Natural killer cell (primary cell): Measurements from ENCODE around the gene BCAS1. TPM values are rescaled to one million over a fixed set of nuclear protein-coding genes. Genes with fewer than 3 reads are reported as not detected.
A peak's percentile ranks its signal among the peaks of the same experiment; 100 is the strongest.

ENCODE experiments used
- ATAC-seq, 3 donors: fragments of 150-1000 bp in 2 of 3; fragments of 200-7000 bp in 1 of 3; cut with Tn5 transposase; 1 replicate in 1 of 3; 2 replicates in 2 of 3; pipeline ENCODE4 v1.10.0; 2021; ENCODE audit warnings: mild to moderate bottlenecking in 2 of 3, moderate library complexity in 2 of 3
- DNase-seq, 2 donors: peaks; one replicate each; pipeline versions ENCODE4 v3.0.0 to v3.0.0-alpha.2; 2013 to 2021; ENCODE audit warnings: mixed read lengths in 1 of 2
- H3K27ac ChIP-seq: one replicate; pipeline ENCODE4 v1.5.1; 2013; ENCODE audit warnings: mild to moderate bottlenecking, low read length
- H3K27me3 ChIP-seq: one replicate; pipeline ENCODE4 v1.6.1; 2013; ENCODE audit warnings: low read length; ENCODE audit not compliant: control insufficient read depth, insufficient read depth
- H3K36me3 ChIP-seq: one replicate; pipeline ENCODE4 v1.6.1; 2013; ENCODE audit warnings: low read length; ENCODE audit not compliant: control insufficient read depth, insufficient read depth
- H3K4me1 ChIP-seq: one replicate; pipeline ENCODE4 v1.6.1; 2013; ENCODE audit warnings: low read length; ENCODE audit not compliant: control insufficient read depth, insufficient read depth
- H3K4me3 ChIP-seq: one replicate; pipeline ENCODE4 v1.5.1; 2013; ENCODE audit warnings: low read length
- H3K9me3 ChIP-seq: one replicate; pipeline ENCODE4 v1.6.1; 2013; ENCODE audit warnings: low read length; ENCODE audit not compliant: control insufficient read depth, insufficient read depth
- H3K27ac Mint-ChIP-seq, 2 donors: one replicate each; pipeline ENCODE4 v1.8.0; 2022; ENCODE audit warnings: mild to moderate bottlenecking in 2 of 2, mixed read lengths in 2 of 2, moderate library complexity in 1 of 2
- H3K27me3 Mint-ChIP-seq, 2 donors: one replicate each; pipeline ENCODE4 v1.8.0; 2022; ENCODE audit warnings: low read depth in 2 of 2, mixed read lengths in 2 of 2
- H3K36me3 Mint-ChIP-seq: one replicate; pipeline ENCODE4 v1.8.0; 2022; ENCODE audit warnings: mixed read lengths
- H3K4me1 Mint-ChIP-seq, 2 donors: one replicate each; pipeline ENCODE4 v1.8.0; 2022; ENCODE audit warnings: mixed read lengths in 2 of 2
- H3K4me3 Mint-ChIP-seq: one replicate; pipeline ENCODE4 v1.8.0; 2022; ENCODE audit warnings: mild to moderate bottlenecking, moderate library complexity, mixed read lengths
- H3K9me3 Mint-ChIP-seq, 2 donors: one replicate each; pipeline ENCODE4 v1.8.0; 2022; ENCODE audit warnings: mixed read lengths in 2 of 2
- CTCF ChIP-seq: fragments of 200-600 bp; IDR thresholded peaks from one replicate; pipeline ENCODE4 v1.8.0; 2022; ENCODE audit warnings: antibody characterized with exemption
- WGBS: methylation state at CpG from one replicate; pipeline ENCODE4 v1.1.7; 2013; ENCODE audit warnings: missing lambda C conversion rate; ENCODE audit not compliant: insufficient coverage; 5-methylcytosine and 5-hydroxymethylcytosine counted together
- intact Hi-C: fragments of 100-400 bp; cut with micrococcal nuclease; formaldehyde crosslinking; loops from one replicate; pipeline ENCODE4 v1.14.2; 2022
- total RNA-seq, 4 donors: library from RNA; stranded (reverse); fragments of 120-200 nt in 1 of 4; gene quantifications; one replicate each; pipeline versions ENCODE4 v1.2.3 to v1.2.4, GENCODE V29; 2013 to 2022

The BCAS1 gene
- total RNA-seq, 3 donors from 2014 or later (not counting 1 experiment from before 2014, with no cell fraction given) = 0.31 to 1.2 (median 0.68) TPM

GRCh38 chr20:54105653-54106052 is 35.3 kb upstream of the BCAS1 start:
- H3K27ac ChIP-seq = no peak overlapping the region
- H3K4me3 Mint-ChIP-seq = no peak overlapping the region
- no peak overlapping the region for H3K27ac Mint-ChIP-seq
- H3K4me1 Mint-ChIP-seq = peaks cover 0 to 4% of the 10 kb centered on the region in 2 donors
- WGBS = 94% methylated on average over 3 of the region's 4 CpGs
- H3K27me3 Mint-ChIP-seq = peaks cover 0 to 9% of the 10 kb centered on the region in 2 donors
- H3K4me1 ChIP-seq = no peaks in the 10 kb centered on the region
- no peaks in the 10 kb centered on the region for H3K36me3 Mint-ChIP-seq
- no peak for ATAC-seq
- H3K4me3 ChIP-seq = no peak overlapping the region
- H3K27me3 ChIP-seq = no peaks in the 10 kb centered on the region
- no peaks in the 10 kb centered on the region for H3K9me3 Mint-ChIP-seq
- intact Hi-C loops = no loop called here
- no peak for TF ChIP-seq CTCF
- H3K36me3 ChIP-seq = no peaks in the 10 kb centered on the region
- H3K9me3 ChIP-seq = no peaks in the 10 kb centered on the region
- no peak for DNase-seq

- no peaks in the 10 kb centered on the region for H3K4me1 ChIP-seq
- no peaks in the 10 kb centered on the region for H3K36me3 ChIP-seq
- no peak overlapping the region for H3K27ac ChIP-seq
- no peak for TF ChIP-seq CTCF
- Mint-ChIP-seq H3K4me1 (peaks cover 0 to 4% of the 10 kb centered on the region in 2 donors), H3K9me3 (no peaks in the 10 kb centered on the region), H3K27me3 (peaks cover 0 to 9% of the 10 kb centered on the region in 2 donors), H3K36me3 (no peaks in the 10 kb centered on the region), H3K4me3 (no peak overlapping the region), H3K27ac (no peak overlapping the region)
- no peak for ATAC-seq
- 90% methylated on average over 3 of the region's 4 CpGs for WGBS
- H3K9me3 ChIP-seq = no peaks in the 10 kb centered on the region
- H3K4me3 ChIP-seq = no peak overlapping the region
- DNase-seq = no peak
- intact Hi-C loops = no loop called here
- H3K27me3 ChIP-seq = no peaks in the 10 kb centered on the region
Observed at GRCh38 chr20:54104781-54105180, 34.4 kb upstream of the BCAS1 start.

GRCh38 chr20:54103762-54104600 is 33.6 kb upstream of the BCAS1 start:
- peaks cover 0 to 4% of the 10 kb centered on the region in 2 donors for H3K4me1 Mint-ChIP-seq
- H3K27me3 Mint-ChIP-seq = peaks cover 0 to 9% of the 10 kb centered on the region in 2 donors
- peak; percentile 57 for TF ChIP-seq CTCF
- Histone ChIP-seq H3K27me3 (no peaks in the 10 kb centered on the region), H3K36me3 (no peaks in the 10 kb centered on the region), H3K9me3 (no peaks in the 10 kb centered on the region), H3K4me3 (no peak overlapping the region), H3K4me1 (no peaks in the 10 kb centered on the region), H3K27ac (no peak overlapping the region)
- no peaks in the 10 kb centered on the region for H3K9me3 Mint-ChIP-seq
- ATAC-seq (no peak), DNase-seq (no peak)
- 95% methylated on average over 6 of the region's 6 CpGs for WGBS
- intact Hi-C loops = no loop called here
- H3K27ac Mint-ChIP-seq = no peak overlapping the region
- H3K36me3 Mint-ChIP-seq = no peaks in the 10 kb centered on the region
- H3K4me3 Mint-ChIP-seq = no peak overlapping the region
